GM19035 (cell line): Measurements from ENCODE around the gene SEC11A.
"Not testable (repeated sequence)": the region's sequence is repeated elsewhere in the genome, so short reads cannot be mapped to it uniquely, and the experiment has no call there.

Experiments
- ATAC-seq: cut with Tn5 transposase; IDR thresholded peaks from one replicate; pipeline ENCODE4 v1.9.1; 2021; ENCODE audit not compliant: unreplicated experiment

The SEC11A gene

DNA sequence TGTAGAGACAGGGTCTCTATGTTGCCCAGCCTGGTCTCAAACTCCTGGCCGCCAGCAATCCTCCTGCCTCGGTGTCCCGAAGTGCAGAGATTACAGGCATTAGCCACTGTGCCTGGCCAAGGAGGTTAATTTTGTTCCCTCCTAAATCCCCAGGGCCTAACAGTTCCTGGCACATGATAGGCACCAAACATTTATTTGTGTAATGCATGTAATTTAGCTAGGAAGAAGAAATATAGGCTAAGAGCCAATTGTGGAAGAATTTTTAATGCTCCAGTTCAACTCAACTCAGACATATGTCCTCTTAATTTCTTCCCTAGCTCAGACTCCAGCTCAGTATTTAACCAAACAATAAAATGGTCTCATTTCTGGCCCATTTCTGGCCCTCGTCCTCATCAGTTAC lies 24.8 kb upstream of the SEC11A start:
- ATAC-seq: no peak

DNA sequence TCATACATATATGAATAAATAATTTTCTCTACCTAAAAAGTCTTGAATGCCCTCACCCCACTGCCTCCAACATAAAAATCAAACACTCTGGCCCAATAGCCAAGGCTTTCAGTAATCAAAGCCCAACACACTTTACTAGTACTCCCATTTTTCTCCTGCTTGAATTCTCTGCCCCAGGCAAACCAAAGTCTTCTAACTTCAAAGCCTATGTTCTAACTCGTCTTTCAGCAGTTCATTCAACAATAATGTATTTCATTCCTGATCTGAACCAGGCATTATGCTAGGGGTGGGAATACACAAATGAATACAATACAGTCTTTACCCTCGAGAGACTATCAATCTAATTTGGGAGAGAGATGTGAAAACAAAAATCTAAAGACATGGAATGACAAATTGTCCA lies 21.1 kb upstream of the SEC11A start:
- ATAC-seq: no peak

DNA sequence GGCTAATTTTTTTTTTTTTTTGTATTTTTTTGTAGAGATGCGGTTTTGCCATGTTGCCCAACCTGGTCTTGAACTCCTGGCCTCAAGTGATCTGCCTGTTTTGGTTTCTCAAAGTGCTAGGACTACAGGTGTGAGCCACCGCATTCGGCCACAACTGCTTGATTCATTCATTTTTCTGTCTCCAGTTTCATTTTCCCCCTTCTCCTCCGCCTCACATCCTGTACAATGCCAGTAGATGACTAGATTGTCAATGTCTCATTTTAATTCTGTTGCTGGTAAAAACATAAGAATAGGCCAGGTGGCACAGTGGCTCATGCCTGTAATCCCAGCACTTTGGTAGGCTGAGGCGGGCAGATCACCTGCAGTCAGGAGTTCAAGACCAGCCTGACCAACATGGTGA lies 20.4 kb upstream of the SEC11A start:
- peak; percentile 56 for ATAC-seq

DNA sequence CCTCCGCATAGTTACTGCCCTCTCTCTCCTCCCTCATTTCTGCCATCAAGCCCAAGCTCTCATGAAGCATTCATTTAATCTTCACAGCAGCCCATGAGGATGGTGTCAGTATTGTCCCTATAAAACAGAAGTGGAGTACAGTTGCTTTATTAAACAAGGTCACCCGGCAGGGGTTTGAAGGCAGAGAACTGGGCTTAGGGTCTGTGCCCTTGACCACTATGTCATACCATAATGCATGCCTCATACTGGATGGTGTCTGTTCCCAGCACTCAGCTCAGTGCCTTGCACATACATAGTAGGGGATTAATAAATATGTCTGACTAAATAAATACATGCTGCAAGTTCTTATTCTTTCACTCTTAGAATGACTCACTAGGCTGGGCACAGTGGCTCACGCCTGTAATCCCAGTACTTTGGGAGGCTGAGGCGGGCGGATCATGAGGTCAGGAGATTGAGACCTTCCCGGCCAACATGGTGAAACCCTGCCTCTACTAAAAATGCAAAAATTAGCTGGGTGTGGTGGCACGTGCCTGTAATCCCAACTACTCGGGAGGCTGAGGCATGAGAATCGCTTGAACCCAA lies 19.6 kb upstream of the SEC11A start:
- ATAC-seq: peak; percentile 35

DNA sequence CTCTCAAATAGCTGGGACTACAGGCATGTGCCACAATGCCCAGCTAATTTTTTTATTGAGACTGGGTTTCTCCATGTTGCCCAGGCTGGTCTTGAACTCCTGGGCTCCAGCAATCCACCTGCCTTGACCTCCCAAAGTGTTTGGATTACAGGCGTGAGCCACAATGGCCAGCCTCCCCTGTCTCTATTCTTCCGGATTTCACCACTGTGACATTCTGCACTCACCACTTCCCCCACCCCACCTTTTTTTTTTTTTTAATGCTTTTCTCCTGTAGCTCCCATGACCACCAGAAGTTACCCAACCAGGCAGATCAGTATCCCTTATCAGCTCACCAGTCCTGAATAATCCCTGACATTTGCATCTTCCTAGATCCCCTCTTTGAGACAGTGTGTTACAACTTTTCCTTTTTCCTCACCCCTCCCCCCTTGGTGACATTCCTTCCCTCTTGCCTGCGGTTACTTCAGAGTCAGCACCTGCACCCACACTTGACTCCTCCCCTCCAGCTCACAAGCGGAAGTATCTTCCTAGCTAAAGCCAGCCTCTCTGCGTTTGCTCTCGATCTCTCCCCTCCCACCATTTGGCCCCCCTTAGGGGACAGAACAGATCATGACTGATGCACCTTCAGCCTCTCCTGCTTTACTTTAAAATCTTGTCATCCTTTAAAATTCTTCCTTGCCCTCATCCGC lies 19.0 kb upstream of the SEC11A start:
- peak; percentile 65 for ATAC-seq

DNA sequence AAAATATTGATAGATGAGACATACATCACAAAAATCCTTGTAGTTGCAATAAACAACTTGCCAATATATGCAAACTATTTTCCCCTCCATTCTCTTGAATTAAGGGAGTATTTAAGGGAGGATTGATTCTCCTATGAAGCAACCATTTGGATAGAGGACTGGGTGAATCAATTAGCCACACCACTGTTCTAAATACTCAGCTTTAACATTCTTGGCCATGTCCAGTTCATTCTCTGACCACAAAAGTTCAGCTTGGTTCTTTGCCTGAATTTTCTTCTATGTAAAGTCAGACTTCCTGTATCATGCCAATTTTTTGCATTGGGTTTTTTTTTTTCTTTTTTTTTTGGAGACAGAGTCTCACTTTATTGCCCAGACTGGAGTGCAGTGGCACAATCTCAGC lies 15.8 kb upstream of the SEC11A start:
- no peak for ATAC-seq

DNA sequence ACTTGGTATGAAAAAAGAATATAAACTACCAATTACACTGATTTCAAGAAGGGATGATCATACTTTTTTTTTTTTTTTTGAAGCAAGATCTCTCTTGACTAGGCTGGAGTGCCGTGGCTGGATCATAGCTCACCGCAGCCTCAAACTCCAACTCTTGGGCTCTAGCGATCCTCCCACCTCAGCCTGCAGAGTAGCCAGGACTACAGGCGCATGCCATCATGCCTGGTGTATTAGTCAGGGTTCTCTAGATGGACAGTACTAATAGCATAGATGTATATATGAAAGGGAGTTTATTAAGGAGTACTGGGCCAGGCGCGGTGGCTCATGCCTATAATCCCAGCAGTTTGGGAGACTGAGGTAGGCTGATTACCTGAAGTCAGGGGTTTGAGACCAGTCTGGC lies 11.5 kb upstream of the SEC11A start:
- no peak for ATAC-seq

DNA sequence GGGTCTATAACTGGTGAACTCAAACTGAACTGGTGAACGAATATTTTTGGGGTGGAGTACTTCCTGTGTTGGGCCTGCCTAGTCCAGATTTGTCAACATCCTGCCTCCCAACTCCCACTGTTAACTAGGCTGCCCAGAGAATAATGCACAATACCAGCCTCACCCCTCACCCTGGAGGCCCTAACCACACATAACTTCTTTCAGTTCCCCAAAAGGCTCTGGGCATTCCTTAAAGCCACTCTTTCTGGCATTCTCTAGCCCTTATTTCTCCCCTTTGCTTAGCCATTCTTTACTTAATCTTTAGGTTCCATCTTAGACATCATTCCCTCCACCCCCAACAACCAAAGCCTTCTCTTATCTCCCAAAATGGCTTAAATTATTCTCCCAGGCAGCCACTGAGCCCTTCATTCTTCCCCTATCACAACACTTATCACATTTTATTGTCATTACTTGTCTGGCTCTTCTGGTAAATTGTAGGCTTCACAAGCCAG lies 9.1 kb upstream of the SEC11A start:
- no peak for ATAC-seq

DNA sequence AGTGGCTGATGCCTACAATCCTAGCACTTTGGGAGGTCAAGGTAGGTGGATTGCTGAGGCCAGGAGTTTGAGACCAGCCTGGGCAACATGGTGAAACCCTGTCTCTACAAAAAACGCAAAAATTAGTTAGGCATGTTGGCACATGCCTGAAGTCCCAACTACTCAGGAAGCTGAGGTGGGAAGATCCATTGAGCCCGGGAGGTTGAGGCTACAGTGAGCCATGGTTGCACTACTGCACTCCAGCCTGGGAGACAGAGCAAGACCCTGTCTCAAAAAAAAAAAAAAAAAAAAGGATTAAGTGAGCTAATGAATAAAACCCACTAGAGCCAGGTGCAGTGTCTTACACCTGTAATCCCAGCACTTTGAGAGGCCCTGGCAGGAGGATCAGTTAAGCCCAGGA lies 6.7 kb upstream of the SEC11A start:
- no peak for ATAC-seq

DNA sequence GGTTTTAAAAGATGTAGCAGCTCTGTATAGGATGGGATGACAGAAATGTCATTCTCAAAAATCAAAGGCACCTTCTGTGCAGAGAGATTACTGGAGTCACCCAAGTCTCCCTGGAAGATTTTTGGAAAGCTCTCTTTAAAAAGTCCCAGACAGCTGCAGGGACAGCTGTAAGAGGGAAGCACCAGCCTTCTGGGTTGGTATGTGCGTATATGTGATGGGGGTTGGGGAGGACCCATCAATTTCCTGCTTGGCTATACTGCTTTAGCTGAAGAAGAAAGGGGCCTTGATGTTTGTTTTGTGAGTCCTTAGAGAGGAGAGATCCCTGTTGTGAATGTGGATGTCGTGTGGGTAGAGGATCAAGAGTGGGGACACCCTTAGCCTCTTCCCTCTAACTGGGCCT lies 5.4 kb upstream of the SEC11A start:
- no peak for ATAC-seq

DNA sequence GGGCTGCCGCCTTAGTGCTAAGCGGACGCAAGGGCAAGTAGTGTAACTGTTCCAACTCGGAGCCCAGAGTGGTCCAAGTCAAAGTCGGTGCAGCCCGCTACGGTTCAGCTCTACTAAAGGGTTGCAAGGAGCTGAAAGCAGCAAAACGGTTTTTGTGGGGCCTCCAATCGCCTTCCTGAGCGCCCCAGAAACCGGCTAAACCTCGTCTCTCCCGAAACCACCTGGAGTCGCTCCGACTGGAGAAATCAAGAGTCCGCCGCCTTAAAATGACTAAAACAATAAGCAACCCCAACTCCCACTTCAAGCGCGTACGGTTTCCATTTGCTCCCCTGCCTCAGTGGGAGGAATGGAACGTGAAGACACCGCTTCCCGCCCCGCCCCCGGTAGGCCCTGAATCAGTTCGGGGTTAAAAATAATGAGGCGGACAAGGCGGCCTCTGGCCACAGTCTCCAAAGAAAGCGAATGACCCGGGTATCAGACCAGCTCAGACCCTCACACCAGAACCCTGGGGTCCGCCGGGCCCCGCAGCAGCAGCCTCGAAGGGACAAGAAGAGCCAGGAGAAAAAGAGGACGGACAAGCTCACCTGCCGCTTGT lies 401 bp downstream of the SEC11A start:
- peak; percentile 8 for ATAC-seq

DNA sequence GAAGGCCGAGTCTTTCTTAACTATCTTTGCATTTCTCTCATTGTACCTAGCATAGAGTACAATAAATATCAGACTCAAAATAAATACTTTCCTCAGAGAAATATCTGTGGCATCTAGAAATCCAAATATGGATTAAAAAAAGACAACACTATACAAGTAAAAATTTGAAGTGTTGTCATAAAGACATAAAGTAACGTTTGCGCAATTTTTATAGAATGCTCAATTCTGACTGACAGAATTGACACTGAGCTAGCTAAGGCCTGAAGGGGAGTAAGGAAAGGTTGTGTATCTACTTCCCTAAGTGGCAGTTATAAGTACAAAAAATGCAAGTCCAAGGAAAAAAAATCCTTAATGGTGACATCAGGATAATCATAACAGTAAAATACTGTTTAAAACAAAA lies 1.1 kb downstream of the SEC11A start:
- no peak for ATAC-seq

DNA sequence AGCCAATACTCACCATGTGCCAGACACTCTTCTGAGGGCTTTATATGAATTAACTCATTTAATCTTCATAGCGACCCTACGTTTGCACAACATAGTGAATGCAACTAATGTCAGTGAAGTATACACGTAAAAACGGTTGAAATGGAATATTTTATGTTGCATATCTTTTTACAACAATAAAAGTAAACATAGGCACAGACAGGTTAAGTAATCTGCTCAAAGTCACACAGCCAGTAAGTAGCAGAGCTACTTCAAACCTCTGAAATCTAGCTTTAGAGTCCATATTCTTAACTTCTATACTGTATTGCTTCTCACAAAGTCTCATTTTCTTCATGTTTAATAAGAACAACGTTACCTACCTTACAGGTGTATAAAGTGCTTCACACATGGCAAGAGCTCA lies 1.6 kb downstream of the SEC11A start:
- ATAC-seq: no peak

DNA sequence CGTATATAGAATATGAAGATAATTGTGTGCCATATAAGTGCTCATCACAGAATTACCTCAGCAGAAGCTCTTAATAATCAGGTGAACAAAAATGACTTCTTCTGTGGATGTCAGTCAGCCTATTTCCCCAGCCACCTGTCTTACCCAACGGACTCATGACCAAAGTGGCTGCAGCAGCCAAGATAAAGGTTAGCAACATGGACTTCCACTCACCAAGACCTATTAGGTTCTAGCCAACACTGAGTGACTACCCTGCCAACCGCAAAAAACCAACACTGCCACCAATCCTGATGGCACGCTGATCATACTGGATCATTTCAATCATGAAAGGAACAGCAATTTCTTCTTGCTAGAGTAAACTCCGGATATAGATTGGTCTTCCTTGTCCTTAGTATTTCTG lies 12.1 kb downstream of the SEC11A start:
- ATAC-seq: no peak

DNA sequence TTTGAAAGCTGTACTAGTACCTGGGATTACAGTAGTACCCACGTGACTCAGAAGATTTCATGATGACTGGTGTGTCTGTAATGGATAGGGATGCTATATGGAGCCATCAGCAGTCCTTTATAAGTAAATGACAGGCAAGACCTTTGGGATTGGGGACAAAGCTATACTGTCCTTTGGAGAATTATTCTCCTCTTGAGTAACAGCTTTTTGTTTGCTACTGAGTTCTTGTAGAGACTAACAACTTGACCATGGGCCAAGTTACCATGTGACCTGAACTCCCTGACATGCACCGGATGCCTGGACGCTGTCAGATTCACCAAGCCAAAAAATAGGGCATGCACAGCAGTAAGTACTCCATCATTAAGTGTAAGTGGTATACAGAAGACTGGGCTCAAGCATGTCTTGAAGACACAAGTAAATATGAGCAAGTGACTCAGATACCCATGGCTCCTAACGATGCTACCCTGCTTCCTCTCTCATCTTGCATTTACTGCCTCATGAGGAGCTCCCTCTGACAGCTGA lies 12.9 kb downstream of the SEC11A start:
- ATAC-seq: no peak

DNA sequence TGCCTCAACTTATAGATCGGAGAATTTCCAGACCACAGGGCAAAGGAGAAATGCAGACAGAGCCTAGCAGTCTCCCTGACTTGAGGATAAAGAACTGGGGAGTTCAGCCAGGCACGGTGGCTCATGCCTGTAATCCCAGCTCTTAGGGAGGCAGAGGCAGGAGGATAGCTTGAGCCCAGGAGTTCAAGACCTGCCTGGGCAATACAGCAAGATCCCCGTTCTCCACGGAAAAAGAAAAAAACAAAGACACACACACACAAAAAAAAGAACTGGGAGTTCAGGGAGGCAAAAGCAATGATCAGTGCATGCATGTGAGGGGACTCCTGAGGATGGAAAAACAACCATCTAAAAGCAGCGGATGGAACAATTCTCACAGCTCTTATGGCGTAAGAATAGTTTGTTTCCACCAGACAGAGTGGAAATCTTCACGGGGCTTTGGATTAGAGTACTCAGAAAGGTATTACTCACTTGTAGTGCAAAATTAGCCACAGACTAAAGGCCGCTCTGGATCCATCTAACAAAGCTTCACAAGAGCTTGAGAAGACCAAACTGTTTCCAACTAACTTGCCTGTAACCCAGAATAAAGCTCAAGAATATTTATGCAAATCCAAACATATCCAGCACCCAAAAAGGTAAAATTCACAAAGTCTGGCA lies 16.3 kb downstream of the SEC11A start:
- no peak for ATAC-seq

DNA sequence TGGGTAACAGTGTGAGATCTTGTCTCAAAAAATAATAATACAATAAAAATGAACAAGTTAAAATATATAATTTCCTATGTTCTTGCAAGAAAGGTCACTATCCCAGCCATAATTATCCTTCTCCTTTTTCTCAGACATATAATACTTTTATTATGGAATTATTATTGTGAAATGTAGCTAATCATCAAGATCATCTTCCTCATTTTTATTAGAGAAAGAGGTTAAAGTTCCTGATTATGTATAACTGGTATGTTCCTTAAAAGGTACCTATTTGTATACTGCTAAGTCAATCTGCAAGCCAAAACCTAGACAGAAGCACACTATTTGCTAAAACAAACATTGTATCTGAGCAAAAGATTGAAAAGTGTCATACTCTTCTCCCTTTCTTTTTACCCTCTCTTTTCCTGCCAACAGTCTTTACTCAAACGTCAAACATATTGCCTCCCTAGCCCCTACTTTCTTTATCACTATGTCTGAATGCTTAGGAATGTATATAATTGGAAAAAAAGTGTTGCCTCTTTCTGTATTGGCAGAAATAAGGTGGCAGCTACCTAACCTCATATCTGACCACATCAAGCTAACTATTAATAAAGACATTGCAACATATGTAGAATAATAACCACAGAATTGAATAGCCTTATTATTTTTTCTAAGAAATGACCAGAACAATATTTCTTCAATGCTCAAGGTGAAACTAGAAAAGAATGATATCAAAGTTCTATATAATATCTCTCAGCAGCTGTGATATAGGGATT lies 18.5 kb downstream of the SEC11A start:
- ATAC-seq: no peak

DNA sequence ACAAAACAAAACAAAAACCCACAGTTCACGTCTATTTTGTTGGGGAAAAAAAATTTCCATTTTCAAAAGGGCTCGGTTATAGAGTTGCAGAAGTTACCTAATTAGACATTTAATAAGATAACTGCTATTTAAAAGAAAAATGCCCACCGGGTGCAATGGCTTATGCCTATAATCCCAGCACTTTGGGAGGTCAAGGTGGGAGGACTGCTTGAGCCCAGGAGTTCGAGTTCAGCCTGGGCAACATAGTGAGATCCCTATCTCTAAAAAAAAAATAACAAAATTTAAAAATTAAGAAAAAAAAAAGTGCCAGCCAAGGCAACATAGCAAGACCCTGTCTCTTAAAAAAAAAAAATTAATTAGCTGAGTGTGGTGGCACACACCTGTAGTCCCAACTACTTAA lies 19.2 kb downstream of the SEC11A start:
- ATAC-seq: no peak

DNA sequence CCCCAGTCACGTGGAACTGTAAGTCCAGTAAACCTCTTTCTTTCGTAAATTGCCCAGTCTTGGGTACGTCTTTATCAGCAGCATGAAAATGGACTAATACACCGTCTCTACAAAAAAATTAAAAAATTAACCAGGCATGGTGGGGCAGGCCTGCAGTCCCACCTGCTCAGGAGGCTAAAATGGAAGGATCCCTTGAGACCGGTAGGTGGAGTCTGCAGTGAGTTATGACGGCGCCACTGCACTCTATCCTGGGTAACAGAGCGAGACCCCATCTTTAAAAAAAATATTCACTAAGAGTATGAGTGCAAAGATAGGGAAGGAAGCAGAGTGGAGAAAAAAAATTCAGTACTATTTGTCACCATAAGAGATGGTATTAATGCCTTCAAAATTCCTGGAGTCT lies 25.6 kb downstream of the SEC11A start:
- no peak for ATAC-seq

DNA sequence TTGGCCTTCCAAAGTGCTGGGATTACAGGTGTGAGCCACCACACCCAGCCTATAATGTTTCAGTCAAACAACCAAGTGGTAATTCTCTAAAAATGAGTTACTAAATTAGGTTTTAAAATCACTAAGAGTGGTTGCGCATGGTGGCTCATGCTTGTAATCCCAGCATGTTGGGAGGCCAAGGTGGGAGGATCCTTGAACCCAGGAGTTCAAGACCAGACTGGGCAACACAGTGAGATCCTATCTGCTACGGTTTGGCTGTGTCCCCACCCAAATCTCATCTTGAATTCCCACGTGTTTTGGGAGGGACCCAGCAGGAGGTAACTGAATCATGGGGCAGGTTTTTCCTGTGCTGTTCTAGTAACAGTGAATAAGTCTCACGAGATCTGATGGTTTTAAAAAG lies 26.1 kb downstream of the SEC11A start:
- no peak for ATAC-seq

DNA sequence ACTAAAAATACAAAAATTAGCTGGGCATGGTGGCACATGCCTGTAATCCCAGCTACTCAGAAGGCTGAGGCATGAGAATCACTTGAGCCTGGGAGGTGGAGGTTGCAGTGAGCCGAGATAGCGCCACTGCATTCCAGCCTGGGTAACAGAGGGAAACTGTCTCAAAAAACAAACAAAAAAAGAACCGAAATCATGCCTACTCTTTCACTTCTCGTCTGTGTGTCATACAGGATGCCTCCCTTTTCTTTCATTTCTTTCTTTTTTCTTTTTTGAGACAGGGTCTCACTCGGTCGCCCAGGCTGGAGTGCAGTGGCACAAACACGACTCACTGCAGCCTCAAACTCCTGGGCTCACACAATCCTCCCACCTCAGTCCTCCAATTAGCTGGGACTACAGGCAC lies 29.5 kb downstream of the SEC11A start:
- ATAC-seq: not testable (repeated sequence)
